NK-92 (cell line): Measurements from ENCODE around the gene CMPK2.
"Not testable (repeated sequence)": the region's sequence is repeated elsewhere in the genome, so short reads cannot be mapped to it uniquely, and the experiment has no call there.

ENCODE experiments used
- DNase-seq: peaks from one replicate; lab custom pipeline; 2025; ENCODE audit not compliant: unreplicated experiment; lab: John Stamatoyannopoulos, UW

The CMPK2 gene

DNA sequence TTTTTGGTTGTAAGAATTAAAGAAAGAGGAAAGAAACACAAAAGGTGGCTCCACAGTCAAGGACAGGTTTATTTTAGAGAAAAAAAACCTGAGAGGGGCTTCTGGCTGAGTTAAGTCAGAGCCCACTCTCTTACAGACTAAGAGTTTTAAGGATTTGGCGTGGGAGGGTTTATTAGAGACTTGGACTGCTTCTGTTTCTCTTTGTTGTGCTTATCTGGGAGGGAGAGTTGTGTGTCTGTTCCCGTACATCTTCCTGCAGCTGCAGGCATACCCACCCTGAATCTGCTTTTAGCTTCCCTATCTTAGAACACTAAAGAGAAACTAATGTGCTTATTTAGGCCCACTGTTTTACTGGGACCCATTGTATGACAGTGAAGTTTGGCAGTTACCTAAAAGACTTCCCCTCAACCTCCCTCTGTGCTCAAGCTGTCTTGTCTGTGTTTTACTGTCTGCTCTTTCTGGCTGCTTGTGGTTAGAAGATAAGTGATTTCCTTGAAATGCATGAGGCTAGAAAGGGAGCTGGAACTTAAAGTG, 14.6 kb upstream of the CMPK2 start:
- no peak for DNase-seq

DNA sequence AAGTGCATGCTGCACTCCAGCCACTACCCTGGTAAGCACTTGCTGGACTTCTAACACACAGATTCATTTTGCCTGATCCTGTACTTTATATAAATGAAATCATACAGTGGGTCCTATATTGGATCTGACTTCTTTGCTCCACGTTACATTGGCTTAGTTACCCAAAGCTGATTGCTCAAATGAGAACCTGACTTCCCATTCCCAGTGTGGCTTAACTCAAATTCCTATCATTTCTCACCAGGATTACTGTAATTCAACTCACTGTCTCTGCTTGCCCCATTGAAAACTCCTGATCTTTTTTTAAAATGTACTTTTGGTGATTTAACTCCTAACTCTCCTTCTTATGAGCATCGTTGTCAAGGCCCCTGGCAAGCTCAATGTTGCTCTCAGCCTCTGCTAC, 13.3 kb upstream of the CMPK2 start:
- no peak for DNase-seq

DNA sequence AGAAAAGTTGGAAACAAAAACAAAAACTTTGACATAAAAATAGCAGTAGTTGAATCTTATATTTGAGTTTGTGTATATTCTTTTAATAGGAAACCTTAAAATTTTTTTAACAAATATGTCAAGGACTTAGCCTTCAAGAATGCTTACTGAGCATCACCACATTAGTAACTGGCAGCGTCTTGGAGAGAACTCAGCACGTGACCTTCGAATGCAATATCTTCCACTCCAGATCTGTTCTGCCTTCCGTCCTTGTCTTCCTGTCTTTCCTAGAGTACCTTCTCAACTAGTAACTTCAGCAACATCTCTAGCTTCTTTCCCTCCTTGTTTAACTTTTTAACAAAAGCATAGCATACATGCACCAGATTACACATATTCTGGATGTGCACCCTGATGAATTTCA, 12.8 kb upstream of the CMPK2 start:
- DNase-seq: no peak

DNA sequence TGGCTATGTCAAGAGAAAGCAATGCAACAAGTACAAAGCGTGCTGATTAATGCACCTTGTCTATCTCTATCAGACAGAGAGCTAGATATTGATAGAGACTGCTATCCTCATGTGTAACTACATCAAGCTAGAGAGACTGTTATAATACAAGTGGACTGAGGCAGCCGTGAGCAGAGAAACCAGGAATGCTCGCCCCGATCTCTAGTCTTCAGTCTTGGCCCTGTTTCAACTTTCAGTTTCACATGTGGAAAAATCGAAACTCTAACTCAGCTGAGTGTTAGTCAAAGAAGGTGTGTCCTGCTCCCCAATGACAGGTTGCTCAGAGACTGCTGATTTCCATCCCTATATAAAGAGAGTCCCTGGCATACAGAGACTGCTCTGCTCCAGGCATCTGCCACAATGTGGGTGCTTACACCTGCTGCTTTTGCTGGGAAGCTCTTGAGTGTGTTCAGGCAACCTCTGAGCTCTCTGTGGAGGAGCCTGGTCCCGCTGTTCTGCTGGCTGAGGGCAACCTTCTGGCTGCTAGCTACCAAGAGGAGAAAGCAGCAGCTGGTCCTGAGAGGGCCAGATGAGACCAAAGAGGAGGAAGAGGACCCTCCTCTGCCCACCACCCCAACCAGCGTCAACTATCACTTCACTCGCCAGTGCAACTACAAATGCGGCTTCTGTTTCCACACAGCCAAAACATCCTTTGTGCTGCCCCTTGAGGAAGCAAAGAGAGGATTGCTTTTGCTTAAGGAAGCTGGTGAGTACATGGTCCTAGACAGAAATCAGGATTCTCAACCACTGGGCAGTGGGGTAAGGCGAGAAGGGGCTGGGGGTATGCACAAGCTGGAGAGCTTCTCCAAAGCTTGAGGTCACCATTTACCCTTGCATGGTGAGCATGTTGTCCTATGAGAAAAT, 11.9 kb upstream of the CMPK2 start, which contains the start of gene RSAD2:
RSAD2 (plus strand) TSS at position 376 of the 903 bp plus-strand sequence; CDS start at position 400, 24 bp downstream.
- no peak for DNase-seq

DNA sequence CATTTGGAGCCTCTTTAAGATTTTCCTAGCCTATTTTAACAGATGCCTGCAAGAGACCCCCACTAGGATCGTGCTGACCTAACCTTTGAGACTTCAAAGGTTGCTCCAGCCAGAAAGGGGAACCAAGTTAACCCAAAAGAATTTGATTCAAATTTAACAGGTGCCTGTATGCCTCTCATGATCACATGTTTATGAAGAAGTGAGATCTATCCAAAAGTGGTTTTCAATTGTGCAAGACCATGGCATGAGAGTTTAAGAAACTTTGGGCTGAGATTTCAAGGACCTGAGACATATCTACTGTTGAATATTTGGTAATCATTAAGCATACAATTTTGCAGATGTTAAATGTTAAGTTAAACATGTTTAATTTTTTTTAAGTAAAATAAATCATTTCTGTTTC, 10.6 kb upstream of the CMPK2 start:
- no peak for DNase-seq

DNA sequence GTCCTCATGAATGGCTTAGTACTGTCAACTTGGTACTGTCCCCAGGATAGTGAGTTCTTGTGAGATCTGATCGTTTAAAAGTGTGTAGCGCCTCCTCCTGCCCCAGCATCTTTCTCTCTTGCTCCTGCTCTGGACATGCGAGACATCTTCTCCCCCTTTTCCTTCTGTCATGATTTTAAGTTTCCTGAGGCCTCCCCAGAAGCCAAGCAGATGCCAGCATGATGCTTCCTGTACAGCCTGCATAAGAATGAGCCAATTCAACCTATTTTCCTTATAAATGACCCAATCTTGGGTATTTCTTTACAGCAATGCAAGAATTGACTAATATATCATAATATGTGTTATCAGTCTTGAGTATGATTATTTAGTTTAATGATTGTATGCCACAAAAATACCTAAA, 8.3 kb upstream of the CMPK2 start:
- DNase-seq: no peak

DNA sequence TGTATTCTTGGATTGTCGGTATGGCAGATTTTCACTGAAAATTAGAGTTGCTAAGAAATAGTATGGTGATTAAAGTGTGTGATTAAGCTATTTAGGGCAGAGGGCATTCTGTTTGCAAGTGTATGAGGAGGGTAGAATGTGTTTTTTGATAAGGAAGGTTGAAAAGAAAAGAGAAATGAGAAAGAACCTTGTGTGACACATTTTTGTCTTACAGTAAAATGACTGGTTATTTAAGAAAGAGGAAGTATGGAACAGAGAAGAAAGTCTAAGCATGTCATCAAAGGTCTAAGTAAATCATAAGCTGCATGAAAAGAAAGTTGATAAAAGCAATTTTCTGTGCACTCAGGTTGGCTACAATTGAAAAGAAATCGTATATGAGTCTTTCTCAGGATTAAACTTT, 6.7 kb upstream of the CMPK2 start:
- DNase-seq: no peak

DNA sequence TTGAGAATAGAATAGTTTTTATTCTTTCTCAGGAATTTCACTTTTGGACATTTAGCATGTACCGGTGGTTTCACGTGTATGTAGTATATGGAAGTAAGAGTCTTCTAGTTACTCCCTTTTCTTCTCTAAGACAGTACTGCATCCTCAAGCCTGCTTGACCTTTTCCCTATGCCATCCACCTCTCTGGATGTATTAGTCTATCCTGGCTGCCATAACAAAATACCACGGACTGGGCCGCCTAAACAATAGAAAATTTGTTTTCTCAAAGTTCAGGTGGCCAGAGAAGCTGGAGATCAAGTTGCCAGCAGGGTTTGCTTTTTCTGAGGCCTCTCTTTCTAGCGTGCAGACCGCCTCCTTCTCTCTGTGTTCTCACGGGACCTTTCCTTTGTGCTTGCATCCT, 1.3 kb upstream of the CMPK2 start:
- no peak for DNase-seq

DNA sequence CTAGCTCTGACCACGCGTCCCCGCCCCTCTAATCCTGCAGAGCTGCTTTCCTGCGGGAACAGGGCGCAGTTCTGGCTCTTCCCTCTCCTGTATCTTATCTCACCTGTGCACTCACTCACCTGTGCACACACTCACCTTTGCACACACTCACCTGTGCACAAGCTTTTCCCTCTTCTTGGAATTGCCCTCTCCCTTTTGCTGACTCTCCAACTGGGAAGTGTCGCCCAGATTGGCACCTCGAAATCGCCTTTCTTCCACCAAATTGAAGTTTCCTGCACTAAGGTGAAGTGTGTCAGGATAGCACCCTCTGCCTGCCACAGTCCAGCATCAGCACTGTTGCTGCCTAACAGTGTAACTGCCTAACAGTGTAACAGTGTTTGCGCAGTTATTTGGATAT, 566 bp upstream of the CMPK2 start:
- no peak for DNase-seq

DNA sequence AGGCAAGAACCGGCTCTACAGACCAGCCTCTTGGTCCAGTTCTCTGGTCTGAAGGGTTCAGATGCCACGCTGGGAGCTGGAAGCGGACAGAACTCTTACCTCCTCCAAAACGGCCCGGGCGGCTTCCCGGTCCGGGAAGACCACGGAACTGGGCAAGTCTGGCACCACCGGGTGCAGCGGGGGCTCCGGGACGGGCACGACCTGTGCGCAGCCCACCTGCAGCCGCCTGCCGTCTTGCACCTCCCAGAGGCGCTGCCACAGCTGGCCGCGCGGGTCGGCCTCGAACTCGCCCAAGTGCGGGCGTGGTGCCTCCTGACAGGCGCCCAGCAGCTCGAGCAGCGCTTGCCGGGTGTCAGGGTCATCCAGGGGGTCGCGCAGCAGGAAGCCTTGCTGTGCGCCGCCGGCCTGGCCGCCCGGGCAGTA, 773 bp downstream of the CMPK2 start:
- no peak for DNase-seq

DNA sequence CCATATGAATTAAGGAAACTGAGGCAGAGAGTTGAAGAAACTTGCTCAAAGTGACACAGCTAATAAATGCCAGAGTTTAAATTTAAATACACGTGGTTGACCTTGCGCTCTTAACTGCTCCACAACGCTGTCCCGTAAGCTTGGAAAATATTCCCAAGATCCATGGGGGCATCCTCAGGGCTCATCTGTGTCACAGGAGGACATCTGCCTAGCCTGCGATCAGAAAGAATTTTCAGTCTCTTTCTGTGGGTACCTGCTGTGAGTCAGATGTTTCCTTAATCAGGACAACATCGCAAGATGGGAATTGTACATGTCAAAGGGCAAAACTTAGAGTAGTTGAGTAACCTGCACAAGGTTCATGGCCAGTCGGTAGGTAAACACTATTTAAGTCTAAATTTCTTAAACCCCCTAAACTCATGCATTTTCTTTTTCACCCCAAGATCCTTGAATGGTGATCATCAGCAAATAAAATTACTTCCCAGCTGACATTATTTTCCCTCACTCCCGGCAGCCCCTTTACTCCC, 1.4 kb downstream of the CMPK2 start:
- no peak for DNase-seq

DNA sequence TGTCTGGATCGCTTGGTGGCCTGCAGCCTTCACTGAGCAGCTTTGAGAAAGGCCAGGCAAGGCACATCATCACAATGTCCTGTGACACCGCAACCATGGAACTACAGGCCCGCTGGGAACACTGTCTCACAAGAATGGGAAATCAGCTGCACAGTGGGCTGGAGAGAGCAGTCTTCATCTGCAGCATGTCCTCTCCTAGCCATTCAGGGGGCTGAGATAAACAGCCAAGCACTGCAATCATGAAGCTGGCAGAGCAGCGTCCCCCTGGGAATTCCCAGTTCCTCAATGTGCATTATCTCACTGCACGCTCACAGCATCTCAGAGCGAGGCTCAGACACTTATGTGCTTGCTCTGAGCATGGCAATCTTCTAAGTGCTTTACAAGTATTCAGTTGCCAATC, 1.9 kb downstream of the CMPK2 start:
- no peak for DNase-seq

DNA sequence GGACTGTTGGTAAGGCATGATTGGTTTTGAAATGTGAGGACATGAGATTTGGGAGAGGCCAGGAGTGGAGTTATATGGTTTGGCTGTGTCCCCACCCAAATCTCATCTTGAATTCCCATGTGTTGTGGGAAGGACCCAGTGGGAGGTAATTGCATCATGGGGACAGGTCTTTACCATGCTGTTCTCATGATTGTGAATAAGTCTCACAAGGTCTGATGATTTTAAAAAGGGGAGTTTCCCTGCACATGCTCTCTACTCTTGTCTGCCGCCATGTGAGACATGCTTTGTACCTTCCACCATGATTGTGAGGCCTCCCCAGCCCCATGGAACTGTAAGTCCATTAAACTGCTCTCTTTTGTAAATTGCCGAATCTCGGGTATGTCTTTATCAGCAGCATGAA, 5.4 kb downstream of the CMPK2 start:
- DNase-seq: no peak

DNA sequence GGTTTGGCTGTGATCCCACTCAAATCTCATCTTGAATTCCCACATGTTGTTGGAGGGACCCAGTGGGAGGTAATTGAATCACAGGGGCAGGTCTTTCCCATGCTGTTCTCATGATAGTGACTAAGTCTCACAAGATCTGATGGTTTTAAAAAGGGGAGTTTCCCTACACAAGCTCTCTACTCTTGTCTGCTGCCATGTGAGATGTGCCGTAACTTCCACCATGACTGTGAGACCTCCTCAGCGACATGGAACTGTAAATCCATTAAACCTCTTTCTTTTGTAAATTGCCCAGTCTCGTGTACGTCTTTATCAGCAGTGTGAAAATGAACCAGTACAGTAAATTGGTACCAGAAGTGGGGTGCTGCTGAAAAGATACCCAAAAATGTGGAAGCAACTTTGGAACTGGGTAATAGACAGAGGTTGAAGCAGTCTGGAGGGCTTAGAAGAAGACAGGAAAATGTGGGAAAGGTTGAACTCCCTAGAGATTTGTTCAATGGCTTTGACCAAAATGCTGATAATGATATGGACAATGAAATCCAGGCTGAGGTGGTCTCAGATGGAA, 7.2 kb downstream of the CMPK2 start:
- DNase-seq: not testable (repeated sequence)

DNA sequence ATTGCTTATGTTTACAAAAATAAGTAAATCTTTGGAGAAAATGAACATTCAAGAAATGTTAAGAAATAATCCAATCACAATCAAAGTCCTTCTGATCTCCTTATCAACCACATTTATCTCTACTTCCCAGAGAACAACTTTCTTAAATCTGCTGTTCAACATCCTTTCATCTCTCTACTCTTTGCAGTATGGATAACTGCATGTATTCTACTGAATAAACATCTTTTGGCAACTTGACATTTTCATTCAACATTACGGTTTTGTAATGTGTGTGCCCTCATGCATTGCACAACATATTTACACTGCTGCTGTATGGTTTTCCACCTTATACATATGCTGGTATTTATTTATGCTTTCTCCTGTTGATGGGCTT, 9.2 kb downstream of the CMPK2 start:
- no peak for DNase-seq

DNA sequence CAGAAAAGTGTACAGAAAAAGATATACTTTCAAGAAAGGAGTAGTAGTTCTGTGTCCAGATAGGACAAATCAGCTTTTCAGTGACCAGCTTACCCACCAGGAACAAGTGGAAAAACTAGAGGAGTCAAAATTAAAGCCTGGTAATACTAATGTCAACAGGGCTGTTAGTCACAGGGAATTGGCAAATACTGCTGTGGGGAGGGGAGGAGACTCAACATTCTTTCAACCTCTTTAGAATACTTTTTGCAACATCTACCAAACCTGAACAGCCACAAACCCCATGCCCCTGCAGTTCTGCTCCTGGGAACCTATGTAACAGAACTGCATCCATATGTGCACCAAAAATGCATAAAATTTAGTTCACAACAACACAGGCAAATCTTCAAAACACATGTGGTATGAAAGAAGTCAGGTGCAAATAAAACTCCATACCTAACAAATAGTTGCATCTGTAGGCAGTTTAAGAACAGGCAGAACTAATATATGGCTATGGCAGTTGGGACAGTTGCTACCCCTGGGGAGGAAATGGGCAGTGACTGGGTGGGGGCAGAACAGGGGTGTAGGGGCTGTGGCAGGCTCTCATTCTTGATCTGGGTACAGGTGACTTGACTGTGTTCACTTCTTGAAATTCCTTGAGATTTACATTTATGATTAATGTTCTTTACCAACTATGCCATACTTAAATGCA, 9.7 kb downstream of the CMPK2 start:
- DNase-seq: no peak

DNA sequence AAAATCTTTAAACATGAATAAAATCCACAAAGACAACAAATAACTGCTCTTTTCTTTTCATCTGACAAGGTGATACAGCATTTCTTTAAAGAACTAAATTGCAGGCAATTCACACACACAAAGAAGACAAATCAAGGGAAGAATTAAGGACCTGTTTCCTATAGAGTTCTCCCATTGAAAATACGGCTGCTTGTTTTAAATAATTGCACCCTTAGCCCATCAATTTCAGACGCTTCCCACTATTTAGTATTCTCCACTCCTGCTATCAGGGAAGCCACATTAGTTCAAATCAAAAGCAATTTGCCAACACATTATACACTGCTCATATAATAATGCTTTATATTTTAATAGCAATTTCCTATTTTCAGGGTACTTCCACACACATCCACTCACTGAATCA, 11.3 kb downstream of the CMPK2 start:
- DNase-seq: no peak

DNA sequence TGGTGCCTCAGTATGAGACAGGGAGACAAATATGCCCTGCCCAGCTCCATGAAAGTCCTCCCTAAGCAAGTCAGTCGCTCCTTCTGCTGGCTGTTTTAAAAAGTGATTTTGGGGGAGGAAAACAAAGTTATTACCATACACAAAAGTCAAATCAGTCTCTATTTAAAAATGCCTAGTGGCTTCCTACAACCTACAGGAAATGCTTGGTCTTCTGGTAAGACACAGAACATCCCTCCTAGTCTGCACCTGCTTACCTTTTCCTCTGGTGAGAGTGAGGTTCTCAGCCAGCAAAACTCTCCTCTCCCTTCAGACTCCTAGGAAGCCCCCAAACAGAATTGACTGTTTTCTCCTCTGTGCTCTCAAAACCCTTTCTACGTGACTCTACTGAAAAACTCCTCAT, 13.5 kb downstream of the CMPK2 start:
- no peak for DNase-seq

DNA sequence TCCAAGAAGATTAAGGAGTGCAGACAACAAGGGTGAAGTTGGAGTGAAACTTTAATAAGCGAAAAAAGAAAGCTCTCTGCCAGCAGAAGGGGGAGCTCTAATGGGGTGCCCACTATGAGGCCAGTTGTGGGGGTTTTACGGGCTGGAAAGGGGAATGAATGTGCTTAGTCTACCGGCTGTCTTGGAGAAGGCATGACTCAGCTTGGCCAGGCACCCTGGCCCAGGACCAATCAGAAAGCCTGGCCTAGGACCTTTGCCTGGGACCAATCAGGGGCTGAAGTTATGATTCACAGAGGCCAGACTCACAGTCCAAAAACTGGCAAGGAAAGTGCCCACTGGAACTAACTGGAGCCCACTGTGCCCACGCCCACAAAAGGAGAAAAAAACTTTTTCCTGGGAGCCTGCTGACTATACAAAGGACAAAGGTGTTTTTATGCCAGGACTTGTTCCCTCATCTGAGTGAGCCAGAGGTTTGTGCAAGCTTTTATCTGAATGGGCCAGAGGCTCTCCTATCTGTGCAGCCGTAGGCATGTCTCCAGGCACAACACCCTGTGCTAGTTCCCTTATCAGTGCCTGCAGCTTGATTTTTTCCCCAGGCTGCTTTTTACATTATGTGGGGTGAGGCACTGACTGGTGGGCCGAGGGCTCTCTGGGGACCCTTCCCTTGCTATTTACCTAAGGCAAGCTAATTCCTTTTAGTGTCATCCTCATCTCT, 18.6 kb downstream of the CMPK2 start:
- no peak for DNase-seq

DNA sequence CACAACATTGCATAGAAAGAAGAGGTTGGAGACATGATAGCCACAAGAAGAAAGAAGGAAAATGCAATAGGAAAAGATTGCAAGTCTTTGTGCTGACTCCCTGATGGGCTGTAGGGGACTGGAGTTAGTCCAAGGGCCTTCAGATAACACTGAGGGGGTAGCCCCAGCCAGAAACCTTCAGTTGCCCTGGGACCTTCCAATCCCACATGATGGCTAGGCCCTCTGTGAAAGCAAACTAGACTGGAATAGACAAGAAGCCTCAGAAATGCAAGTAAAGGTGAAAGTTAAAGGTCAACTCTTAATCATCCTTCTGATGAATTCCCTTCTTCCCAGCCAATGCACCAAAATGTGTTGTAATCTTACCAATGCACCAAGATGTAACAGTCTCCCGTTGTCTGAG, 19.2 kb downstream of the CMPK2 start:
- no peak for DNase-seq

DNA sequence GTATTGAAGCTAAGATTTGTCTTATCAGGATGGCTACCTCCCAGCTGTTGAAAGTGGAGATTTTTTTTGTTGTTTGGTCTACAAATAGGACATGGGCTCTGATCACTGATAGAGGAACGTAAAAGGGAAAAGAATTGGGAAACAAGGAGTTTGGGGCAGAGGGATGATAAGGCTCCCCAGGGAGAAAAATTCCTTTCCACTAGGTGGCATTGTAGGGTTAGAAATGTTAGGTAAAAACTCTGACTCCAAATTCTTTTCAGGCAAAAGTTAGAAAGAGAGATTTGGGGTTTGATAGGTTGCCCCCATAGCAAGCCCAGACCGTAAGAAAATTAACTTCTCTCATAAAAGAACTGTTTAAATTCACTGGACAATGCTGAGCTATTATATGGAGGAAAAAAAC, 19.8 kb downstream of the CMPK2 start:
- DNase-seq: no peak
